H1 (cell line): ENCODE measurements around the gene AOPEP. TPM values are rescaled to one million over a fixed set of nuclear protein-coding genes. Genes with fewer than 3 reads are reported as not detected.

Experiments used
- CTCF ChIA-PET: fragments of 300-600 bp; sonication (Branson Sonifier 250); formaldehyde crosslinking; loops from one replicate; lab custom pipeline; 2021; ENCODE audit not compliant: partially characterized antibody; lab: Charles Lee
- POLR2A ChIA-PET: fragments of 300-600 bp; sonication (Branson Sonifier 250); formaldehyde crosslinking; loops from one replicate; lab custom pipeline; 2021; ENCODE audit warnings: inconsistent platforms; ENCODE audit not compliant: partially characterized antibody; lab: Charles Lee
- DNase-seq, 2 experiments: peaks; one replicate each; pipeline versions ENCODE4 v3.0.0 to v3.0.0-alpha.2; 2010 to 2022; ENCODE audit warnings: low spot score in 2 of 2, low read depth in 1 of 2, mixed read lengths in 1 of 2
- FAIRE-seq: peaks from 2 replicates; lab custom pipeline; 2011; peaks lifted over from hg19 to GRCh38; lab: Jason Lieb, UNC
- H2AFZ ChIP-seq: 2 replicates; pipeline ENCODE4 v1.8.1; 2012; ENCODE audit warnings: low read length, inconsistent platforms
- H2AK5ac ChIP-seq: 2 replicates; pipeline ENCODE4 v1.6.1; 2013; ENCODE audit warnings: low read depth, low read length
- H2BK120ac ChIP-seq: replicated peaks from 2 replicates; pipeline ENCODE3; 2013; ENCODE audit warnings: low read depth, low read length, inconsistent platforms
- H2BK12ac ChIP-seq: 2 replicates; pipeline ENCODE4 v1.6.1; 2013; ENCODE audit warnings: low read depth, low read length
- H2BK15ac ChIP-seq: 2 replicates; pipeline ENCODE4 v1.6.1; 2013; ENCODE audit warnings: low read length
- H2BK20ac ChIP-seq: 2 replicates; pipeline ENCODE4 v1.6.1; 2013; ENCODE audit warnings: low read length
- H2BK5ac ChIP-seq: 2 replicates; pipeline ENCODE4 v1.6.1; 2013; ENCODE audit warnings: low read depth, low read length
- H3K14ac ChIP-seq: 2 replicates; pipeline ENCODE4 v1.6.1; 2013; ENCODE audit warnings: inconsistent platforms; ENCODE audit not compliant: insufficient read length
- H3K18ac ChIP-seq: 2 replicates; pipeline ENCODE4 v1.6.1; 2013; ENCODE audit warnings: low read length; ENCODE audit errors: extremely low read depth
- H3K23ac ChIP-seq: 2 replicates; pipeline ENCODE4 v1.6.1; 2013; ENCODE audit warnings: inconsistent platforms; ENCODE audit not compliant: insufficient read length
- H3K23me2 ChIP-seq: 2 replicates; pipeline ENCODE4 v1.6.1; 2013; ENCODE audit warnings: low read depth, low read length
- H3K27ac ChIP-seq: 2 replicates; pipeline ENCODE4 v1.6.1; 2011; ENCODE audit warnings: low read depth, low read length, inconsistent platforms
- H3K27me3 ChIP-seq, 4 experiments: replicated peaks in 1 of 4; 1 replicate in 1 of 4; 2 replicates in 3 of 4; pipeline versions ENCODE4 v1.6.1 to v1.8.1; 2011 to 2013; ENCODE audit warnings: low read length in 3 of 4, mild to moderate bottlenecking in 3 of 4, inconsistent platforms in 2 of 4, mixed read lengths in 2 of 4, moderate library complexity in 1 of 4; ENCODE audit not compliant: control insufficient read depth in 3 of 4, insufficient read depth in 3 of 4; ENCODE audit errors: extremely low read depth in 1 of 4
- H3K36me3 ChIP-seq, 4 experiments: 2 replicates each; pipeline versions ENCODE4 v1.6.1 to v1.8.1; 2011 to 2013; ENCODE audit warnings: mild to moderate bottlenecking in 4 of 4, low read length in 3 of 4, moderate library complexity in 2 of 4, control low read depth in 1 of 4, inconsistent platforms in 1 of 4; ENCODE audit not compliant: insufficient read depth in 4 of 4, control insufficient read depth in 2 of 4
- H3K4ac ChIP-seq: replicated peaks from 2 replicates; pipeline ENCODE3; 2013; ENCODE audit warnings: low read length, low read depth, mixed read lengths, inconsistent platforms; ENCODE audit not compliant: insufficient read length
- H3K4me1 ChIP-seq, 4 experiments: replicated peaks in 1 of 4; 1 replicate in 1 of 4; 2 replicates in 3 of 4; pipeline versions ENCODE4 v1.6.1 to v1.8.1; 2011 to 2013; ENCODE audit warnings: low read length in 3 of 4, inconsistent platforms in 2 of 4, mixed read lengths in 1 of 4; ENCODE audit not compliant: insufficient read depth in 4 of 4, control insufficient read depth in 3 of 4
- H3K4me2 ChIP-seq, 2 experiments: 2 replicates each; pipeline versions ENCODE4 v1.6.1 to v1.8.1; 2011 to 2013; ENCODE audit warnings: low read depth in 2 of 2, low read length in 2 of 2, control low read depth in 1 of 2, inconsistent platforms in 1 of 2, mild to moderate bottlenecking in 1 of 2; ENCODE audit not compliant: insufficient read depth in 1 of 2
- H3K4me3 ChIP-seq, 4 experiments: fragments of 200-600, 300-600 bp in 1 of 4; sonication (generic), shearing (Covaris generic), sonication (Bioruptor Twin) in 1 of 4; 2 replicates each; pipeline versions ENCODE4 v1.5.1 to v1.8.1; 2011 to 2016; ENCODE audit warnings: low read length in 4 of 4, low read depth in 3 of 4, control low read depth in 2 of 4, inconsistent platforms in 2 of 4, mild to moderate bottlenecking in 2 of 4, mixed read lengths in 1 of 4, moderate library complexity in 1 of 4; ENCODE audit not compliant: insufficient read depth in 2 of 4; ENCODE audit errors: extremely low read depth in 1 of 4
- H3K56ac ChIP-seq: replicated peaks from 2 replicates; pipeline ENCODE3; 2013; ENCODE audit warnings: low read depth, mild to moderate bottlenecking, mixed read lengths, low read length, inconsistent platforms; ENCODE audit not compliant: insufficient read length
- H3K79me1 ChIP-seq: 2 replicates; pipeline ENCODE4 v1.6.1; 2013; ENCODE audit warnings: low read depth, low read length, control low read depth
- H3K79me2 ChIP-seq, 2 experiments: 2 replicates each; pipeline versions ENCODE4 v1.6.1 to v1.8.1; 2012 to 2013; ENCODE audit warnings: low read length in 2 of 2, mild to moderate bottlenecking in 2 of 2, inconsistent platforms in 1 of 2; ENCODE audit not compliant: insufficient read depth in 2 of 2, control insufficient read depth in 1 of 2
- H3K9ac ChIP-seq, 4 experiments: replicated peaks in 1 of 4; 1 replicate in 1 of 4; 2 replicates in 3 of 4; pipeline versions ENCODE4 v1.6.1 to v1.8.1; 2011 to 2013; ENCODE audit warnings: low read depth in 3 of 4, low read length in 3 of 4, control low read depth in 2 of 4, mild to moderate bottlenecking in 2 of 4, moderate library complexity in 2 of 4, inconsistent platforms in 1 of 4; ENCODE audit errors: extremely low read depth in 1 of 4
- H3K9me3 ChIP-seq, 2 experiments: 2 replicates each; pipeline versions ENCODE4 v1.6.1 to v1.8.1; 2012 to 2013; ENCODE audit warnings: mild to moderate bottlenecking in 2 of 2, moderate library complexity in 2 of 2, control low read depth in 1 of 2, inconsistent platforms in 1 of 2, low read depth in 1 of 2, low read length in 1 of 2, mixed read lengths in 1 of 2; ENCODE audit not compliant: insufficient read depth in 2 of 2
- H4K20me1 ChIP-seq, 2 experiments: replicated peaks in 1 of 2; 2 replicates each; pipeline versions ENCODE3 to v1.8.1; 2011 to 2013; ENCODE audit warnings: inconsistent platforms in 2 of 2, low read length in 2 of 2, mild to moderate bottlenecking in 1 of 2; ENCODE audit not compliant: insufficient read depth in 2 of 2, control insufficient read depth in 1 of 2
- H4K5ac ChIP-seq: 2 replicates; pipeline ENCODE4 v1.6.1; 2013; ENCODE audit warnings: low read length, low read depth, mixed read lengths, inconsistent platforms; ENCODE audit not compliant: insufficient read length
- H4K8ac ChIP-seq: 2 replicates; pipeline ENCODE4 v1.8.0; 2013; ENCODE audit warnings: mild to moderate bottlenecking, moderate library complexity, low read length, inconsistent platforms; ENCODE audit not compliant: insufficient read depth; ENCODE audit errors: extremely low read depth
- H4K91ac ChIP-seq: replicated peaks from 2 replicates; pipeline ENCODE3; 2013; ENCODE audit warnings: low read length, mixed read lengths, inconsistent platforms; ENCODE audit not compliant: insufficient read length
- CHD1 ChIP-seq: IDR thresholded peaks from 2 replicates; pipeline ENCODE4 v1.6.1; 2012; ENCODE audit warnings: low read depth, low read length, improper control_type of control experiment
- CHD2 ChIP-seq: IDR thresholded peaks from 2 replicates; pipeline ENCODE4 v1.6.1; 2012; ENCODE audit warnings: low read length, improper control_type of control experiment
- EZH2 ChIP-seq: fragments of 200-600 bp; sonication (generic); IDR thresholded peaks from 2 replicates; pipeline ENCODE4 v1.7.1; 2012; ENCODE audit warnings: low read depth, mild to moderate bottlenecking, moderate library complexity, low read length, inconsistent platforms; ENCODE audit not compliant: severe bottlenecking
- RNF2 ChIP-seq: fragments of 200-900, 300-1000 bp; sonication (generic); IDR thresholded peaks from 2 replicates; pipeline ENCODE4 v1.7.1; 2016; ENCODE audit warnings: borderline replicate concordance, low read depth, mild to moderate bottlenecking, antibody characterized with exemption, low read length; ENCODE audit not compliant: poor library complexity, severe bottlenecking; ENCODE audit errors: missing control alignments
- SAP30 ChIP-seq: fragments of 300-600 bp; sonication (generic); IDR thresholded peaks from 2 replicates; pipeline ENCODE4 v1.7.1; 2012; ENCODE audit warnings: low read length, moderate library complexity, mild to moderate bottlenecking, inconsistent platforms; ENCODE audit not compliant: insufficient read depth, insufficient replicate concordance
- WGBS, 2 experiments: shearing (Covaris generic) in 1 of 2; methylation state at CpG; one replicate each; pipeline versions ENCODE4 v1.1.6 to v1.1.7; 2013 to 2015; ENCODE audit warnings: low lambda C conversion rate in 2 of 2, mixed read lengths in 2 of 2, inconsistent platforms in 1 of 2, low coverage in 1 of 2, missing lambda C conversion rate in 1 of 2; ENCODE audit not compliant: insufficient replicate concordance in 2 of 2, insufficient coverage in 1 of 2, insufficient read length in 1 of 2; ENCODE audit errors: extremely low coverage in 1 of 2, missing lambda C conversion rate in 1 of 2; 5-methylcytosine and 5-hydroxymethylcytosine counted together
- polyA plus RNA-seq, 7 experiments: library from polyadenylated mRNA; depleted of rRNA in 3 of 7; stranded (reverse) in 5 of 7; unstranded in 2 of 7; fragments of >200 nt in 5 of 7; fragments of 200-250 nt in 2 of 7; gene quantifications; 1 replicate in 5 of 7; 2 replicates in 1 of 7; 4 replicates in 1 of 7; pipeline versions ENCODE4 v1.2.1 to v1.2.3, GENCODE V29; 2011 to 2013; ENCODE audit warnings: missing spikeins in 2 of 7, mixed read lengths in 2 of 7
- total RNA-seq: library from RNA; stranded (reverse); fragmentation: NEBNext Ultra II Directional; extraction: Animal tissue kit (Norgen Biotek cat#: 25700); gene quantifications from 2 replicates; pipeline ENCODE4 v1.2.1, GENCODE V29; 2021

Gene AOPEP
- total and polyA plus RNA-seq, 2 of the 8 experiments (the other 6 are each of a cell fraction or from before 2014, with no cell fraction given): 6.1 to 14.3 TPM

DNA sequence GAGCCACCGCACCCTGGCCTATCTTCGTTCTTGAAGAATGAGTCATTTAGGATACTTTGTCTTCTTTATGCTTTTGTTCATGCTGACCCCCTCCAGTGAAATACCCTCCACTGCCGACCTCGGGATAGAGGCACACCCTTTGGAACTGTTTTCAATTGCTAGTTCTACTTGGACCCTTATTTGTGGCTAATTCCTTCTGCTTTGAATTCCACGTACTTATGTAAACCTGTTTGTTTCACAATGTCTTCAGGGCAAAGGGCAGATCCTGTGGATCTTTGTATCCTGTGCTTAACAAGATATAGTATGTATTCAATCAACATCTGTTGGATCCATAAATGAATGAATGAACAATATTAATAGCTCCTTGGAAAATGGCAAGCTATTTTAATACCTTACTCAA, 19.6 kb upstream of the AOPEP start:
- DNase-seq: no peak
- H3K14ac ChIP-seq: no peak overlapping the region
- no peak overlapping the region for H2BK5ac ChIP-seq
- H2AK5ac ChIP-seq: no peak overlapping the region
- no peak overlapping the region for H3K9ac ChIP-seq
- no peak overlapping the region for H3K56ac ChIP-seq
- H4K91ac ChIP-seq: no peak overlapping the region
- no peak overlapping the region for H4K5ac ChIP-seq
- no peaks in the 10 kb centered on the region for H3K79me2 ChIP-seq
- H3K23ac ChIP-seq: no peak overlapping the region
- H3K27ac ChIP-seq: no peak overlapping the region
- H4K8ac ChIP-seq: no peak overlapping the region
- H3K4me1 ChIP-seq: no peaks in the 10 kb centered on the region
- H3K4me2 ChIP-seq: no peak overlapping the region
- H3K4me3 ChIP-seq: no peak overlapping the region
- no peak overlapping the region for H2BK12ac ChIP-seq
- H3K79me1 ChIP-seq: no peaks in the 10 kb centered on the region
- H3K23me2 ChIP-seq: no peaks in the 10 kb centered on the region
- H3K4ac ChIP-seq: no peak overlapping the region
- no peaks in the 10 kb centered on the region for H3K27me3 ChIP-seq
- H3K36me3 ChIP-seq: no peaks in the 10 kb centered on the region
- no peak overlapping the region for H3K18ac ChIP-seq
- ChIA-PET CTCF (interaction anchor here (0.7 kb wide), 1 partner anchor 48 kb away, joined by 3 read pairs; no protein-coding TSS in a partner anchor), POLR2A (no interaction called here)
- H2BK20ac ChIP-seq: no peak overlapping the region
- FAIRE-seq: no peak
- no peak overlapping the region for H2BK120ac ChIP-seq
- H2AFZ ChIP-seq: no peak overlapping the region
- no peaks in the 10 kb centered on the region for H3K9me3 ChIP-seq
- H2BK15ac ChIP-seq: no peak overlapping the region; the same call in 1 of the 2 replicates
- 84% methylated on average over 5 of the region's 5 CpGs; no CpG with 5 or more reads in 1 of the 2 experiments for WGBS, 2 experiments
- H4K20me1 ChIP-seq: no peaks in the 10 kb centered on the region
- TF ChIP-seq CHD2: no peak
- no peak for TF ChIP-seq EZH2
- TF ChIP-seq RNF2: no peak
- no peak for TF ChIP-seq SAP30
- TF ChIP-seq CHD1: no peak
